ENCODE results near the gene BHLHE40. TPM values are rescaled to one million over a fixed set of nuclear protein-coding genes. Genes with fewer than 3 reads are reported as not detected.

The BHLHE40 gene
- total and polyA plus RNA-seq, 10 of the 15 experiments (the other 5 are each of a cell fraction or from before 2014, with no cell fraction given) = 25.2 to 106 (median 51.4) TPM

GRCh38 chr3:5006755-5007202 is 27.5 kb downstream of the BHLHE40 start (continued):
- TF ChIP-seq POLR2AphosphoS2 (IDR thresholded peaks at IDR 0.05; ENCODE audit: low read depth, low read length) (0 out of 2 replicates have a peak, but pooled peaks have one; percentile 70), RELB (IDR thresholded peaks at IDR 0.05; ENCODE audit: low read depth) (peak; percentile 100), ZBTB4 (CRISPR knock-in tag; IDR thresholded peaks at IDR 0.05) (no peak), JUND (IDR thresholded peaks at IDR 0.05; ENCODE audit: low read depth, low read length) (peak; percentile 62; the same call in 1 of the 2 replicates), ATF7 (IDR thresholded peaks at IDR 0.05; ENCODE audit: low read depth) (peak; percentile 94), EED (IDR thresholded peaks at IDR 0.05; ENCODE audit: low read depth) (peak; percentile 100), MEF2A (IDR thresholded peaks at IDR 0.05; ENCODE audit: insufficient read depth, low read depth, low read length) (peak; percentile 68; the same call in 1 of the 2 replicates), SPI1 (IDR thresholded peaks at IDR 0.05; ENCODE audit: borderline replicate concordance, insufficient read depth, low read depth, low read length) (peak; percentile 61), SMAD5 (IDR thresholded peaks at IDR 0.05; ENCODE audit: low read depth) (peak; percentile 74), PML (IDR thresholded peaks at IDR 0.05; ENCODE audit: low read length) (no peak), IKZF2 (IDR thresholded peaks at IDR 0.05) (peak; percentile 100), PAX8 (IDR thresholded peaks at IDR 0.05) (no peak), ZZZ3 (IDR thresholded peaks at IDR 0.05; ENCODE audit: control insufficient read depth, insufficient read length, low read depth) (no peak), BCL3 (IDR thresholded peaks at IDR 0.05; ENCODE audit: borderline replicate concordance, insufficient read depth, low read depth, low read length, poor library complexity, severe bottlenecking) (peak; percentile 90), BMI1 (IDR thresholded peaks at IDR 0.05; ENCODE audit: borderline replicate concordance) (peak; percentile 87; the same call in 1 of the 2 replicates), STAT3 (IDR thresholded peaks at IDR 0.05; ENCODE audit: low read depth, low read length) (0 out of 2 replicates have a peak, but pooled peaks have one; percentile 41), ZNF592 (IDR thresholded peaks at IDR 0.05) (peak; percentile 33; the same call in 1 of the 2 replicates), CEBPB (IDR thresholded peaks at IDR 0.05; ENCODE audit: borderline replicate concordance in 1 of 2, low read depth in 2 of 2, low read length in 2 of 2) (no peak), CHD2 (IDR thresholded peaks at IDR 0.05; ENCODE audit: borderline replicate concordance, low read depth, low read length) (peak; percentile 80), RB1 (IDR thresholded peaks at IDR 0.05; ENCODE audit: borderline replicate concordance) (peak; percentile 89; the same call in 1 of the 2 replicates)

Measured in GM12878 (cell line).